Activated naive CD4-positive, alpha-beta T cell (primary cell): ENCODE results near the gene MYOG.

Experiments
- DNase-seq, 4 experiments: peaks; one replicate each; lab custom pipeline; 2025; lab: John Stamatoyannopoulos, UW

Gene MYOG

DNA sequence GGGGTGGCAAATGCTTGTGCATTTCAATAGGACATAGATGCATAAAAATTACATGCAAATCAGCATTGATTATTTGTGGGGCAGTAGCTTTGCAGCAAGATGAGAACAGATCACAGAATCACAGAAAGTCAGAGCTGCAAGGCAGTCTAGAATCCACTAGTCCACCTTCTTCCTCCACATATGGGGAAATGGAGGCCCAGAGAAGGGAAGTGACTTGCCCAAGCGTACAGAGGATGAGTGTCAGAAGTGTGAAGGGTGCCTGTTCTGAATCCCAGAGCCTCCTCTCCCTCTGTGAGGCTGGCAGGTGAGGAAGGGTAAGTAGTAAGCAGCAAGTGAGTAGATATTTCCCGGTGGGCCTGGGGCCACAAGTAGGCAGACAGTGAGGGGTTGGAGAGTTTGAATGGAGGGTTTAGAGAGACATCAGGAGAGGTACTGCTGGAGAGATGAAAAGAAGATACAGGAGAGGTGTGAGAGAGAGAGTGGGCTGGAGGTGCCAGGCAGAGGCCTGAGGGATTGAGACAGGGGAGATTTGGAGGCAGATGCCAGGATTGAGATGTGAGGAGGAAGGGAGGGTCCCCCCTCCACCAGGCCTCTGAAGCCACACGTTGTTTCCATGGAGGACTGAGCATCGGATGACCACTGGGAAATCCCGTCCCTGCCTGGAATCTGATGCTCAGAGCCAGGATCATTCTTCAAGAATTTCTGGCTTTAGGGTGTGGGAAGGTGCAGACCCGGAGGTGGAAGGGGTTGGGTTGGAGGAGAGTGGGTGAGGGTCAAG is 4.8 kb upstream of the MYOG start:
- no peak for DNase-seq

DNA sequence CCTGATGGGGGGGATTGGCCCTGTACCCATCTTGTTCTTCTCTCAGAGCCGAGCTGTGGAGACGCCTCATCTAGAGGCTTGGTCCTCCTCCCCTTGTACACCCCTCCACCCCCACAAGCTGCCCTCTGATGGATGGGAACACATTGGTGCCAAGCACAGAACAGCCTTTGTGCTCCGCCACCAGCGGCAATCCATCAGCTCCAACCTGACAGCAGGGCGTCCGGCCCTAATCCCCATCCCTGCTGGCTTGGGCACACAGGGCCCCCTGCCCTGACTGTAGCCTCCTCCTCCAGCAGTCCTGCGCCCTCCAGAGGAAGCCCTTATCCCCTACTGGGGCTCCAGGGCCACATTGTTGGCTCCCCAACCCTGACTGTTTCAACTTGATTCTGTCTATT is 3.8 kb upstream of the MYOG start:
- DNase-seq = no peak

DNA sequence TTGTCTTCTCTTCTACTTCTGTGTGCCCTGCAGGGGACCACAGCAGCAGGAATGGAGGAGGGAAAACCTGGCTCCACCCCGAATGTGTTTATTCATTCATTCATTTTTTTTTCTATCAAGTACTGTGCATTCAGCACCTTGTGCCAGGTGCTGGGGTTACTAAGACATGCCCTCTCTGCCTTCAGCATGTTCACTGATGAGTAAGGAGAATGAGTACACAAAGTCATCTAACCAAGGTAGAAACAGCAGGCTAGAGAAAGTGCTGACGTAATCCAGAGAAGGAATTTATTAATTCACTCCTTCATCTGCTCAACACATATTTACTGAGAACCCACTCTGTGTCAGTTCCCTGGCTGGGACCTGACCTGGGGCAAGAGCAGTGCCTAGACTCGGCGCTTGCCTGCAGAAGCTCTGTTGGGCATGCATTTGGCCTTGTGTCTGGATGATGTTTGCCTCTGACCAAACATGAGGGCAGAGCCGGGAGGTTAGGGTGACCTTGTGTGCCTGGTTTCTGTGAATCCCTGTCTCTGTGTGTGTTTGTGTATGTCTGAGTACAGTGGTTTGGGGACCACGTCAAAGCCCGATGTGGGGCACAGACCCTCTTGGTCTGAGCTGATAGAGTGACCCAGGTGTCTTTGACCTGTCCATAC is 3.3 kb upstream of the MYOG start:
- no peak for DNase-seq

DNA sequence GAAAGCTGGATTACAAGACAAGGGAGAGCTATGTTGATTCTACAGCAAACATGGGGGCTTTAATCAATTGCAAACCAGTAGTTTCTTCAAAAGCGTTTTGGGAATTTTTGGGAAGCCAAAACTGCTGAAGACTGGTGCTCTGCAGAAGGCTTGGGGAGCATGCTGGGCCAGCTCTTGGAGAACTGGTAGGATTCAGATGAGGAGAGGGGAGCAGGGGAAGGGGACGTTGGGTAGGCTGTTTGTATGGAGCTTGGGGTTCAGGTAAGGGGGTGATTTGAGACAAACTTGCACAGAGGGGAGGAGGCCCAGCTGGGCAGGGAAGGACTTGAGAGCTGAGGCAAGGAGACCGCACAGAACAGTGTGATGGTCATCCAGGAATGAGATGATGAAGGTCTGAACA is 2.6 kb upstream of the MYOG start:
- DNase-seq = no peak

DNA sequence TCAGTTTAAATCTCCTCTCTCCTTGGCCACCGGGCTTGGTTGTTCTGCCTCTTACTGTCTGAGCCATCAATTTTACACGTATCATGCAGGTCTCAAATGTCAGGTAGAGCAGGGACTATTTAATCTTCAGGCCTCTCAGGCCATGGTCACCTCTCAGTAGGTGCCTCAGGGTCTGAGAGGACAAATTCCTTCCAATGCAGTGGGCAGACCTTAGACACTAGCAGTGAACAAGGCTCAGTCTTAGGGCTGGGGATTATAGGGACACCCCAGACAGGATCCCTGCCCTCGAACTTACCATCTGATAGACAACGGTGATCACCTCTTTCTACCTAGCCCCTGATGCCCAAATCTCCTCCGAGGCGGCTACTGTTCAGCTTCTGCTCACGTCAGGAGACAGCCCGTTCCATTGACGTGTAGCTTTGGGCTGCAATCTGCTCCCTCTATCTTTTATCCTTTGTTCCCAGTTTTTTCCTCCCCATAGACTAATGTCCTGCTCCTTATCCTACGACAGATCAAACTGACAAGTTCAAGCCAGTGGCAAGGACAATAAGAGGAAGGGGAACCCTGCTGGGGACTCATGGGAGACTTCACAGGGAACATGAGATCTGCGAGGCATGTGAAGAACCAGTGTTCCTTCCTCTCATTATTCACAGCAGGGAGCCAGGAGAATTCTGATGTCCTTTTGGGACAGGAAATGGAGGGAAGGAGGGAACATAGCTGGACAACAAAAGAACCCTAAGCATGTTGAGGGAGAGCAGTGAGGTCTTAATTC is 1.4 kb upstream of the MYOG start:
- no peak for DNase-seq

DNA sequence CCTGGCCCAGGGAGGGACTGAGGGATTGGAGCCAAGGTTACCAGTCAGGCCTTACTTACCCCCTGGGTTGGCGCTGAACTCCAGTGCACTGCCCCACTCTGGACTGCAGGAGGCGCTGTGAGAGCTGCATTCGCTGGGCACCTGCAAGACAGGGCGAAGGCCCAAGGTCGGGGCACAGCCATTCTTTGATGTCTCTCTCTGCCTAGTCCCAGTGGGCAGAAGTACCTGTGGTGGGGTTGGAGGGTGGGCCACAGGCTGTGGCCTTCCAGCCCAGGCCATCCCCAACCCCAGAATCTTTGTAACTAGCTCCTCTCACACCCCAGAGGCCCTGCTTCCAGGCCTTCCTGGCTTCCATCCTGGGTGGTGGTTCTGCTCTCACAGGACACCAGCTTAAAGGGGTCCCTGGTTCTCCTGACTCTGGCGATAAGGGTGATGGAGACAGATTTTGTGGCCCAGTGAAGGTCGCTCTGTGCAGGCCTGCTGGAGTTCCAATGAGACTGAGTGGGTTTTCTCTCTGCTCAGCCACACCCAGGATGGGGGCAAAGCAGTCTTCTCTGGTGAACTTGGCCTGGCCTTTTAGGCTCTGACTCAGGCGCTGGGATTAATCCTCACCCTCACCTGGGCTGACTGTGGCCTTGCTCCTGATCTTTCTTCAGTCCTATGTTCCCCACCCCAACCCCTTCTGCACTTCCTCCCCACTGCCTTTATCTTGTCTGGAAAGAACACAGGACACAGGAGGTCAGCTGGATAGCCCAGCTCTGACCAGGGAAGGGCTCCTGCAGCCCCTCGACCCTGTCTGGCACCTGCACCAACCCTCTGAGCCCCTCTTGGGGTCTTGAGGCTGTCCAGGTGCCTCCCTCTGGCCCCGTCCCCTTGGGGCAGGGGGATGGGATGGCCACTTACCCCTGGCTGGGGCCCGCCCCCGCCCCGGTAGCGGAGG is 954 bp downstream of the MYOG start:
- no peak for DNase-seq

DNA sequence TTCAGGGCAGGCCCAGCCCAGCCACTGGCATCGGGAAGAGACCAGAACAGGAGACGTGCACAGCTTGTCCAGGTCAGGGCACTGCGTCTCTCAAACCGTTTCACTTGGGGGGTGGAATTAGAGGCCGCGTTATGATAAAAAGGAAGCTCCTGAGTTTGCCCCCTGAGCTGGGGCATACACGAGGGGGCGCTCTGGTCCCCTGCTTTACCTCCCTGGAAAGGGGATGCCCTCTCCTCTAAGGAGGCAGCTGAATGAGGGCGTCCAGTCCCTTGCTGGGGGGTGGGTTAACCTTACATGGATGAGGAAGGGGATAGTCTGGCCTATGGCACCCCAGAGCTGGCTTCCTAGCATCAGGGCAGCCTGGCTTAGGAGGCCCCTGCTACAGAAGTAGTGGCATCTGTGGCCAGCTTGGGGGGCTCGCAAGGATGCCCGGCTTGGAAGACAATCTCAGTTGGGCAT is 2.3 kb downstream of the MYOG start:
- DNase-seq = no peak

DNA sequence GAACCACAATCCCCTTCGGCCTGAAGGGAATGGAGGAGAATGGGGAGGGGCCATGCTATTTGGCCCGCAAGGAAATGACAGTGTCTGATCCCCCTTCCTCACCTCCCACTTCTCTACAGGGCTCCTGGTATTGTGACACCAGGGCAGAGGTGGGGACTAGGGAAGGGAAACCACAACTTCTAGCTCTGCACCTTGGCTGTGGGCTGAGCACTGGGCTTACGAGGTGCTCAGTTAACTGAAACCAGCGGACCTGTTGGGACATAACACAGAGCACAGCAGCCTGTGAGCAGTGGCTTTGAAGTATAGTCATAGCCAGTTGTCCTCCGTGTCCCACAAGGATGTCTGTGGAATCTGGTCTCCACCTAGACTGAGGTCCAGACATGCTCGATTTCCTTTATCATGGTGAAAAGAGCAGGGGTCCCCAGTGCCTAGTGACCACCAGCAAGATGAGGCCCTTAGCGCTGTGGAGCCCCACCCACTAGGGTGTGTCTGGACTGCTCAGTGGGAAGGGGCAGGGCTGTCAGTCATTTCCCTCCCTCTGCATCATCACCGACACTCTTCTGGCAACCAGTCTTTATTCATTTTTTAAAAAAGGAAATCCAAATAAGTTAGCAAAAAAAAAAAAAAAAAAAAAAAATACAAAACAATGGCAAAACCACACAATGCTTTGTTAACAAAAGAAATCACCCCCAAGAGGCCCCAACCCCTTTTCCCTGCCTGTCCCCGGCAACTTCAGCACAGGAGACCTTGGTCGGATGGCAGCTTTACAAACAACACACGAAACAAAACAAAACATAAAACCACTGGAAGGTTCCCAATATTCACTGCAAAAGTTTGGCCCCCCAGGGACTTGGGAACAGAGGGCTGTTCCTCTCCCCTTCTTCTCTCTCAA is 3.0 kb downstream of the MYOG start:
- no peak for DNase-seq

DNA sequence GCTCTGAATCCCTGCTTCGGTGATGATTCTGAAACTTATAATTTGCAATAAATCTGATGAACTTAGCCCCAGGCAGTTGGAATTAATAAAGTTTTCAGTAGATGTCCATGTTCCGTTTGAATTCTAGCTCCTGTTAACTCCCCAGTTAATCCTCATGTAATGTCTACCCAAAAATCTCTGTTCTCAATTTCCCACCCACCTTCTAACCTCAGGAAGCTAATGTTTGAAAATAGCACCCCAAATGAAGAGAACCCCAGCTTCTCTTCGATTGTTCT is 3.6 kb downstream of the MYOG start:
- DNase-seq = no peak

DNA sequence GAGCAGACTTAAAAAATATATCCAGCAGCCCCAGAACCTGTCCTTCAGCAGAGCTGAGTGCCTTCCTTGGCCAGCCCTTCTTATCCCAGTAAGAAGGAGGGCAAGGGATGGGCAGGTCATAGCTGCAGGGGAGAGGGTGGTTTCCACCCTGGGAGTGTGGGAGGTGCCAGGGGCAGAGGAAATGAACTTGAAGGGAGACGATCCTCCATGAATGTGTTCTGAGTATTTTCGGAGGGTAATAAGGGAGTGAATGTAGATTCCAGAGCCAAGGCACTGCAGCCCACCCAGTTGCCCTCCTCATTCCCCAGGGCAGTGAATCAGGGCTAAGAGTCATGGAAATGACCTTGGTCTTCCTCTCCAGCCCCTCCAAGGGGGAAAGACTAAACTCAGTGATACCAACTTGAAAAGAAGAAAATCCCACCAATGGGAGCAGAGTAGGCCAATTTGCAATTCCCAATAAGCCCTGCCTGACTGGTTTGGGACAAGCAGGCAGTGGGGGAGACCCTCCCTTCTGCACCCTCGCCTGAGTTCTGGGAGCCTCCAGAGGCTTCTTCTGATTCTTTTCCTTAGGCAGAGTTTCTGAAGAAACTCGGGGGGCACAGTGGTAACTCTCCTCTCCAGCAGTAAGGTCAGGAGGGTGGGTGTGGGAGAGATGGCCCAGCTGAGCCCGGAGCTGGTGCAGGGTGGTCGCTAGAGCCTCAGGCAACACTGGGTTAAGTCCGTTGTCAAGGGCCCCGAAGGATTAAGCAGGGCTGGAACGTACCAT is 4.2 kb downstream of the MYOG start:
- DNase-seq = no peak

DNA sequence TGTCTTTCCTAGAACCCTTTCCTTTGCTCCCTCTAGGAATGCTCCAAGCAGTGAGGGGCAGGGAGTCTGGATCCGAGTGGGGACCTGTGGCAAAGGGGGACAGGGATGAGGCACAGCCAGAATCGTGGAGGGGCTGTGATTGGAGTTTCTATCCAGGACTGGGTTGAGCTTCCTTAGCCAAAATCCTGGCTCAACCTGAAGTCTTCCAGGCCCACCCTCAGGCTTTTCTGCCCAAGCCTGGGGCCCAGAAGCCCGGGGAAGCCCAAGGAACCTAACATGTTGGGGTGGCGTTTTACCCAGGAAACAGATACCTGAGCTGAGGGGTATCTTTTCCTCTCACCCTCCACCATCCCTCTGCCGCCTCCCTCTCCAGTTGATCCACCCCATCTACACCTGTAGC is 5.4 kb downstream of the MYOG start:
- no peak for DNase-seq

DNA sequence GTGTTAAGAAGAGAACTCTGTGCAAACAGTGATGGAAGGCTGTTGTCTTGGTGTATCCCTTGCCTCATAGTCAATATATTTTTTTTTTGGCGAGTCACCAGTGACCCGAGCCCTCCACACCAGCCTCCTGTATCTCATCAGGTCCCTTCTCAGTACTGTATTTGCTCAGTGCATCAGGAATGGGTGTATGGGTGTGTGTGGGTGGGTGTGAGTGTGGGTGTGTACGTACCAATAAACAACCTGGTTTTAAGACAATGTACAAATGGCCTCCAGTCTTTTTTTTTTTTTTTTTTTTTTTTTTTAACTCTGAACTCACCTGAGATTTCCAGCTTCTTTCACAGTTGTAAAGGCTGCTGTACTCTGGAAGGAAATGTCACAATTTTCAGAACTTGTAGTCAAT is 7.3 kb downstream of the MYOG start:
- no peak for DNase-seq

DNA sequence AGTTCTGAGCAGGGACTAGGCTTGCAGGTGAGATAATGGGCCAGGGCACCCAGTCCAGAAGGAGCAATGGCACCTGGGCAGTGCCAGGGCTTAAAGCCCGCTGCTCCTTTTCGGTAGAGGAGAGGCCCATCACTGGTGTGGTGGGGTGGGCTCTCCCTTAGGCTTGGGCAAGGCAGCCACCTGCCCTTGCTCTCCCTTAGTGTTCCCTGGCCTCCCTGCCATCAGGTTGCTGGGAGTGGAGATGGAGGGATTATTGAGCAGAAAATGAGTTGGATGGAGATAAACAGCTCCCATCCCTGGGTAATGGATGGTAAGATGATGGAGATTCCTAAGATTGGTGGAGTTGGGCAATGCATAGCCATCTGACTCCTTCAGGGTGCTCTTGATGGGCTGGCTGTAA is 7.9 kb downstream of the MYOG start:
- DNase-seq = no peak

DNA sequence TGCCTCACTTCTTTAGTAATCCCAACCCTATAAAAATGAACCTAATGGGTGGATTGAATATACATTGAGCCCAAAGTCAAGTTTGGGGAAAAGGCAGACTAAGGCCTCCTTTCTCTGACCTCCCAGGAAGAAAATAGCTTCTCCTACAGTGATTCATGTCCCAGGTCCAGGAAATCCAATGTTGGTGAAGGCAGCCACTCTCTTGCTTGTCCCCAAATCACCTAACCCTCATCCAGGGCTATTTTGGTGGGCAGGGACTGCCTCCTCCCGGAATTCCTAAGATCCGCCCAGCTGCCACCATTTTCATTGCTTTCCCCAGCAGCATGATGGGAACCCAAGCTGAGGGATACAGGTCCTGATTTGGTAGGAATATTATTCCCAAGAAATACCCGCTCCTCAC is 8.4 kb downstream of the MYOG start:
- no peak for DNase-seq

DNA sequence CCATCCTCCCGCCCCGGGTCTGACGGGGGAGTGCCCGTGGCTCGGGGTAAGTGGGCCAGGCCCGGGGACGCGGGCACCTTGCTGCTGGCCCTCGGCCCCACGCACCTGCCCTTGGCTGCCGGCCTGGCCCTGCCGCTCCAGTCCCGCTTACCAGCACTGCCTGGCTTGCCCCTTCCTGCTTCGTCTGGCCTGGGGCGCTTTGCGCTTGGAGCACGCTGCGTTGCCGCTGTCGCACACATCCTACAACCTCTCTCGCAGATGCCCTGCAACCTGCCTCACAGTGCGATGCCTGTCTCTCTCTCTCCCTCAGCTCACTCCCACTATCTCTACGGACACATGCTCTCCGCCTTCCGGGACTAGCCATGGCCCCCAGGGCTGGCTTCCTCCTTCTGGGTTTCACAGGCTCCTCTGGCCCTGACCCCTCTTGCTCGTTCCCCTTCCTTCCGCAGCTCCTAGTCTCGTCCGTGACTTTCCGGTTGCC is 9.7 kb downstream of the MYOG start:
- no peak for DNase-seq

DNA sequence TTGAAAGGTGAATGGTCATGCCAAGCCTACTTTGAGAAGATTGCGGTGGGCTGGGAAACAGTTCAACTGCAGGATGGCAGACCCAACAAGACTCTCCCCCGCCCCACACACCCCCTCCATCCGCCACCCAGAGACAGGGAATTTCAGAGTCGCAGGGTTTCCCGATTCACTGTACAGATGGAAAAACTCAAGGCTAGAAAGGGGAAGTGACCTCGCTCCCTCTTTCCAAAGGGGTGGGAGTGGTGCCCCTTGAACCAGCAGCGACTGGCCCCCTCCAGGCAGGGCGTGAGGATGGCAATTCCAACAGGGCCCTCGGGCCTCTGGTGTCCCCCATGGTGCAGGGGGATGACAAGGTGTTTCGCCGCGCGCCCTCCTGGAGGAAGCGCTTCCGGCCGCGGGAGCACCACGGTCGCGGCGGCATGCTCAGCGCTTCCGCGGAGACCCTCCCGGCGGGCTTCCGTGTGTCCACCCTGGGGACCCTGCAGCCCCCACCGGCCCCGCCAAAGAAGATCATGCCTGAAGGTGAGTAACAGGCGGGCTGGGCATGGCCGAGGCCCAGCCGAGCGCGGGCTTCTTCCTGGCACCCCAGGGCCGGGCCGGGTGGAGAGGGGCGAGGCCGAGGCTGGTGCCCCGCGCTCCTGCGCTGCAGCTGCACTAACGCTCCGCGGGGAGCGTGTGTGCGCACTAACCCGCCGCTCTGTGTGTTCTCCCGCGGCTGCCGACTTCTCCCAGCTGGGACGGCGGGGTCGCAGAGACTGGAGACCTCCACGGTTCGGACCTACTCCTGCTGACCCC is 10.4 kb downstream of the MYOG start:
- no peak for DNase-seq

DNA sequence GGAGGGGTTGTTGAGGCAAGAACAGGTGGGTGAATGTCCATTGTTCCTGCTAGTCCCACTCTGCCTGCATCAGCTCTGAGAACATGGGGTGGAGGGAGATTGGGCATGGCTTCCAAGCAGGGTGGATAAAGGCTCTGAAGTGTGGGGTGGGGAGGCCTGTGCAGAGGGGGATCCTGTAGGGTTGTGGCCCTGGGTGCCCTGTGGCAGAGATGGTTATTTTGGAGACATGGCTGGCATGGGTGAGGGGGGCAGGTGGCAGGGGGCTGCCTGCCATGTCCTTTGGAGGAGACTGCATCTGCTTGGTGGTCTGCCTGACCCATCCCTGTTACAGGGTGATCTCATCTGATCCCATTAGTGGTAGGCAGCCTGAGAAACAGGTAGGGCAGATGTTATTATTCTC is 11.2 kb downstream of the MYOG start:
- no peak for DNase-seq

DNA sequence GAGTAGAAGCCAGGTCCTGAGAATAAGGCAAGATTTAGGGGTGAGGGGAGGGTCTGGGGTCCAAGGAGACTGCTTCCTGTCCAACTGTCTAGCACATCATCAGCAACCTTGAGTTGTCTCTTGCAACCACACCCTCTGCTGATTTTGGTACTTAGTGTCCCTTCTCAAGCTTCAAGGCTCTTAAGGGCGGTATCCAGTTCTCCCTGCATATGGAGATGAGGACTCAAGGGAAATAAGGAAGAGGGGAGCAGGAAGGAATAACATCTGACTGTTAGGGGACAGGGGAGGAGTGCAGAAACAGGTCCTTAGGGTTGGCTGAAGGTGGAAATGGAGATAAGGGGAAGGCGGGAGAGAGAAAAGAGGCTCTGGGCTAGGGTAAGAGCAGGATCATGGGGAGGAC is 12.3 kb downstream of the MYOG start:
- no peak for DNase-seq

DNA sequence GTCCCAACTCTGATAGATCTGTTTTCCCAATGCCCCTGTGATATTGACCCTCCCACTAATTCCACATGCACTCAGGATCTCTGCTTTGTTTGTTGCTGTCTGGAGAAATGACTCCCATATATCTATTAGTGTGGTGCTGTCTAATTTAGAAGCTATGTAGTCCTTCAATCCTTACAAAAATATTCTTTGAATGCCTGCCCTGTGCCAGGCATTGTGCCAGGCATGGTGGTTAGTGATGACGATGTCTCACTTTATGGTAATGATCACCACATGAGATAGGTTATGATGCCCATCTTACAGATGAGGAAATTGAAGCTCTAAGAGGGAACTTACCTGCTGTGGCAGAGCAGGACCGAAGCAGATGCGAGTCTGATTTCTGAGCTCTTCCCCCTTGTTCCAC is 12.9 kb downstream of the MYOG start:
- no peak for DNase-seq
